NCI-H187 treated with DMSO at 0.1 percent for 48 hours (cell line): Measurements from ENCODE around the gene HNF4A.
"Not testable (repeated sequence)": the region's sequence is repeated elsewhere in the genome, so short reads cannot be mapped to it uniquely, and the experiment has no call there.

Source experiments
- DNase-seq: peaks from one replicate; lab custom pipeline; 2025; lab: John Stamatoyannopoulos, UW

The HNF4A gene

GRCh38 chr20:44345941-44346340 lies 9.6 kb upstream of the HNF4A start:
- DNase-seq: not testable (repeated sequence)

GRCh38 chr20:44348168-44348659 lies 7.3 kb upstream of the HNF4A start:
- no peak for DNase-seq

- no peak for DNase-seq
Measured at GRCh38 chr20:44349349-44349748, 6.2 kb upstream of the HNF4A start.

GRCh38 chr20:44350567-44350966 lies 4.9 kb upstream of the HNF4A start:
- no peak for DNase-seq

- no peak for DNase-seq
Measured at GRCh38 chr20:44354979-44355497, 461 bp upstream of the HNF4A start.

GRCh38 chr20:44356353-44356723 lies 839 bp downstream of the HNF4A start:
- no peak for DNase-seq

- DNase-seq: no peak
Measured at GRCh38 chr20:44357020-44357419, 1.5 kb downstream of the HNF4A start.

GRCh38 chr20:44357555-44358125 lies 2.1 kb downstream of the HNF4A start:
- no peak for DNase-seq

GRCh38 chr20:44358776-44359175 lies 3.3 kb downstream of the HNF4A start:
- no peak for DNase-seq

GRCh38 chr20:44360221-44360620 lies 4.7 kb downstream of the HNF4A start:
- DNase-seq: no peak

GRCh38 chr20:44361021-44361420 lies 5.5 kb downstream of the HNF4A start:
- no peak for DNase-seq

GRCh38 chr20:44362466-44362940 lies 7.0 kb downstream of the HNF4A start:
- DNase-seq: no peak

GRCh38 chr20:44364068-44364467 lies 8.6 kb downstream of the HNF4A start:
- no peak for DNase-seq

- no peak for DNase-seq
Measured at GRCh38 chr20:44364780-44365179, 9.3 kb downstream of the HNF4A start.

- DNase-seq: no peak
Measured at GRCh38 chr20:44367746-44368145, 12.2 kb downstream of the HNF4A start.

- no peak for DNase-seq
Measured at GRCh38 chr20:44370639-44371218, 15.2 kb downstream of the HNF4A start.

- no peak for DNase-seq
Measured at GRCh38 chr20:44382641-44383040, 27.1 kb downstream of the HNF4A start.

- no peak for DNase-seq
Measured at GRCh38 chr20:44384423-44385027, 29.0 kb downstream of the HNF4A start.

GRCh38 chr20:44388466-44389023 lies 33.0 kb downstream of the HNF4A start:
- DNase-seq: no peak

- no peak for DNase-seq
Measured at GRCh38 chr20:44389871-44390270, 34.4 kb downstream of the HNF4A start.

- no peak for DNase-seq
Measured at GRCh38 chr20:44390280-44390679, 34.8 kb downstream of the HNF4A start.

- no peak for DNase-seq
Measured at GRCh38 chr20:44392088-44392775, 36.7 kb downstream of the HNF4A start.
